A549 (cell line): ENCODE data around the gene ARHGEF26.

Source experiments
- MAFK ChIP-seq: fragments of 450-650 bp; IDR thresholded peaks from 2 replicates; pipeline ENCODE4 v1.6.1; 2014; ENCODE audit not compliant: partially characterized antibody
- RAD21 ChIP-seq, 2 experiments: fragments of >200 bp in 1 of 2; sonication (Bioruptor Twin) in 1 of 2; formaldehyde crosslinking in 1 of 2; IDR thresholded peaks in 1 of 2; conservative IDR thresholded peaks in 1 of 2; 2 replicates in 1 of 2; 3 replicates in 1 of 2; pipeline ENCODE4 v1.6.1; 2012 to 2018; ENCODE audit warnings: inconsistent platforms in 1 of 2
- RCOR1 ChIP-seq: fragments of 150-350 bp; IDR thresholded peaks from 2 replicates; pipeline ENCODE4 v1.6.1; 2014; ENCODE audit warnings: antibody characterized with exemption, low read length, low read depth
- RFX5 ChIP-seq: fragments of 450-650 bp; IDR thresholded peaks from 2 replicates; pipeline ENCODE4 v1.7.1; 2014; ENCODE audit warnings: antibody characterized with exemption, mild to moderate bottlenecking, moderate library complexity
- SMC3 ChIP-seq: fragments of >200 bp; sonication (Bioruptor Twin); formaldehyde crosslinking; IDR thresholded peaks from 3 replicates; pipeline ENCODE4 v1.6.1; 2018; ENCODE audit warnings: inconsistent platforms
- USF2 ChIP-seq: fragments of 450-650 bp; IDR thresholded peaks from 2 replicates; pipeline ENCODE4 v1.6.1; 2014; ENCODE audit warnings: antibody characterized with exemption
- TF ChIP-seq, protein P1 (sequence below): fragments of >200 bp; sonication (Bioruptor Twin); formaldehyde crosslinking; IDR thresholded peaks from 3 replicates; pipeline ENCODE4 v1.5.1; 2016
- TF ChIP-seq, protein P2 (sequence below): IDR thresholded peaks from 2 replicates; pipeline ENCODE4 v1.6.1; 2012
- TF ChIP-seq, protein P3 (sequence below): fragments of 150-350 bp; IDR thresholded peaks from 2 replicates; pipeline ENCODE4 v1.6.1; 2014; ENCODE audit warnings: low read depth, mild to moderate bottlenecking, low read length

- TF ChIP-seq RCOR1: no peak
- no peak for TF ChIP-seq SMC3
- TF ChIP-seq, protein P1, sequence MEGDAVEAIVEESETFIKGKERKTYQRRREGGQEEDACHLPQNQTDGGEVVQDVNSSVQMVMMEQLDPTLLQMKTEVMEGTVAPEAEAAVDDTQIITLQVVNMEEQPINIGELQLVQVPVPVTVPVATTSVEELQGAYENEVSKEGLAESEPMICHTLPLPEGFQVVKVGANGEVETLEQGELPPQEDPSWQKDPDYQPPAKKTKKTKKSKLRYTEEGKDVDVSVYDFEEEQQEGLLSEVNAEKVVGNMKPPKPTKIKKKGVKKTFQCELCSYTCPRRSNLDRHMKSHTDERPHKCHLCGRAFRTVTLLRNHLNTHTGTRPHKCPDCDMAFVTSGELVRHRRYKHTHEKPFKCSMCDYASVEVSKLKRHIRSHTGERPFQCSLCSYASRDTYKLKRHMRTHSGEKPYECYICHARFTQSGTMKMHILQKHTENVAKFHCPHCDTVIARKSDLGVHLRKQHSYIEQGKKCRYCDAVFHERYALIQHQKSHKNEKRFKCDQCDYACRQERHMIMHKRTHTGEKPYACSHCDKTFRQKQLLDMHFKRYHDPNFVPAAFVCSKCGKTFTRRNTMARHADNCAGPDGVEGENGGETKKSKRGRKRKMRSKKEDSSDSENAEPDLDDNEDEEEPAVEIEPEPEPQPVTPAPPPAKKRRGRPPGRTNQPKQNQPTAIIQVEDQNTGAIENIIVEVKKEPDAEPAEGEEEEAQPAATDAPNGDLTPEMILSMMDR: no peak
- no peak for TF ChIP-seq RFX5
- TF ChIP-seq USF2: no peak
- TF ChIP-seq RAD21 (conservative IDR thresholded peaks at IDR 0.05 in 1 of 2, IDR thresholded peaks at IDR 0.05 in 1 of 2): no peak
- TF ChIP-seq, protein P2, sequence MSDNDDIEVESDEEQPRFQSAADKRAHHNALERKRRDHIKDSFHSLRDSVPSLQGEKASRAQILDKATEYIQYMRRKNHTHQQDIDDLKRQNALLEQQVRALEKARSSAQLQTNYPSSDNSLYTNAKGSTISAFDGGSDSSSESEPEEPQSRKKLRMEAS: no peak
- TF ChIP-seq, protein P3, sequence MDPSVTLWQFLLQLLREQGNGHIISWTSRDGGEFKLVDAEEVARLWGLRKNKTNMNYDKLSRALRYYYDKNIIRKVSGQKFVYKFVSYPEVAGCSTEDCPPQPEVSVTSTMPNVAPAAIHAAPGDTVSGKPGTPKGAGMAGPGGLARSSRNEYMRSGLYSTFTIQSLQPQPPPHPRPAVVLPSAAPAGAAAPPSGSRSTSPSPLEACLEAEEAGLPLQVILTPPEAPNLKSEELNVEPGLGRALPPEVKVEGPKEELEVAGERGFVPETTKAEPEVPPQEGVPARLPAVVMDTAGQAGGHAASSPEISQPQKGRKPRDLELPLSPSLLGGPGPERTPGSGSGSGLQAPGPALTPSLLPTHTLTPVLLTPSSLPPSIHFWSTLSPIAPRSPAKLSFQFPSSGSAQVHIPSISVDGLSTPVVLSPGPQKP: no peak
- no peak for TF ChIP-seq MAFK
Measured at GRCh38 chr3:154242766-154243165, 121.6 kb downstream of the ARHGEF26 start.
